Measurements from ENCODE around the gene HOXD10. TPM values are rescaled to one million over a fixed set of nuclear protein-coding genes. Genes with fewer than 3 reads are reported as not detected.

The HOXD10 gene
- total and polyA plus RNA-seq, 12 donors: not detected

DNA sequence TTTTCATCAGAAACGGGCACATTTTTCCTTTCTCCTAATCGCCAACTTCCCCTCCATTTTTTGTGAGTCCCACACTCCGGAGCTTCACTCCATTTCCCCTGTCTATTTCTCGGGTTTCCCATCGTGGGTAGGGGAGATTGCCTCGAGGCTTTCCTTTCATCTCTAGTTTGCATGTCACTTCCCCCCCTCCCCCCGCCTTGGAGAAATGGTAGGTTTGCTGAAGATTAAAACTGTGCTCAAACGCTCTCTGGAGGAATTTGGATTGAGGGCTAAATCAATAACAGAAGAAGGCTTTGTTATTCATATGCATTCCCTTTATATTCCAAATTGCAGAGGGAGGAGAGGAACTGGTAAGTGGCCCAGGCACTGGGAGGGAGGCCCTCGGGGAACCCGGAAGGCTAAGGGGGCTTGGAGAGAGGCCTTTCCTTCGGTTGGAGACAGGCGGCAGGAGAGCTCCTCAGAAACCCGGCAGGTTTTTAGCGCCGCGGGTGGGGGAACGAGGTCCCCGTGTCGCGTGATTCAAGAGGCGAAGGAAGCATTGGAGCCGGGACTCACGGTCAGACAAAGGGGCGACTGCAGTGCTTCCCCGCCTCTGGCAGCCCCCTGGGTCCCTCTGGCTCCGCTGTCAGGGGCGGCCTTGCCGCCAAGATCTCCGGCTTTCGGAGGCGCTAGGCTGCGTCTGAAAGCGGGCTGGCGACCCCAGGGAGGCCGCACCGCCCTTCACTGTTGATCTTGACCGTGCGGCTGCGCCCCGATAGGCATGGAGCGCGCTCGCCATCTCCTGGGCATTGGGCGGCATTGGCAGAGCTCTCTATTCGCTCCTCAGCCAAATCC lies 19.4 kb upstream of the HOXD10 start:
- peaks cover 0 to 40% (median 25%) of the 10 kb centered on the region in 9 donors for H3K4me1 ChIP-seq
- TF ChIP-seq, protein P1, sequence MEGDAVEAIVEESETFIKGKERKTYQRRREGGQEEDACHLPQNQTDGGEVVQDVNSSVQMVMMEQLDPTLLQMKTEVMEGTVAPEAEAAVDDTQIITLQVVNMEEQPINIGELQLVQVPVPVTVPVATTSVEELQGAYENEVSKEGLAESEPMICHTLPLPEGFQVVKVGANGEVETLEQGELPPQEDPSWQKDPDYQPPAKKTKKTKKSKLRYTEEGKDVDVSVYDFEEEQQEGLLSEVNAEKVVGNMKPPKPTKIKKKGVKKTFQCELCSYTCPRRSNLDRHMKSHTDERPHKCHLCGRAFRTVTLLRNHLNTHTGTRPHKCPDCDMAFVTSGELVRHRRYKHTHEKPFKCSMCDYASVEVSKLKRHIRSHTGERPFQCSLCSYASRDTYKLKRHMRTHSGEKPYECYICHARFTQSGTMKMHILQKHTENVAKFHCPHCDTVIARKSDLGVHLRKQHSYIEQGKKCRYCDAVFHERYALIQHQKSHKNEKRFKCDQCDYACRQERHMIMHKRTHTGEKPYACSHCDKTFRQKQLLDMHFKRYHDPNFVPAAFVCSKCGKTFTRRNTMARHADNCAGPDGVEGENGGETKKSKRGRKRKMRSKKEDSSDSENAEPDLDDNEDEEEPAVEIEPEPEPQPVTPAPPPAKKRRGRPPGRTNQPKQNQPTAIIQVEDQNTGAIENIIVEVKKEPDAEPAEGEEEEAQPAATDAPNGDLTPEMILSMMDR (IDR thresholded peaks at IDR 0.05): peak; percentile 67 to 87 (median 83)
- WGBS, 2 donors: 2% methylated on average over 45 of the region's 45 CpGs
- H3K4me3 ChIP-seq: peak overlapping the region; percentile 6 to 53 (median 42)
- no peaks in the 10 kb centered on the region for H3K36me3 ChIP-seq
- intact Hi-C loops (cut with DNase I): loop anchor here in 4 of 10 donors (2.0 to 5.0 kb wide), 3 partner anchors 730 to 845 kb away; no protein-coding TSS in a partner anchor
- H3K27ac ChIP-seq: no peak overlapping the region
- DNase-seq (peak; percentile 44 to 63), ATAC-seq (peak; percentile 53 to 93 (median 86))
- H3K9me3 ChIP-seq: no peaks in the 10 kb centered on the region
- peaks cover 71 to 100% (median 100%) of the 10 kb centered on the region in 7 donors for H3K27me3 ChIP-seq

DNA sequence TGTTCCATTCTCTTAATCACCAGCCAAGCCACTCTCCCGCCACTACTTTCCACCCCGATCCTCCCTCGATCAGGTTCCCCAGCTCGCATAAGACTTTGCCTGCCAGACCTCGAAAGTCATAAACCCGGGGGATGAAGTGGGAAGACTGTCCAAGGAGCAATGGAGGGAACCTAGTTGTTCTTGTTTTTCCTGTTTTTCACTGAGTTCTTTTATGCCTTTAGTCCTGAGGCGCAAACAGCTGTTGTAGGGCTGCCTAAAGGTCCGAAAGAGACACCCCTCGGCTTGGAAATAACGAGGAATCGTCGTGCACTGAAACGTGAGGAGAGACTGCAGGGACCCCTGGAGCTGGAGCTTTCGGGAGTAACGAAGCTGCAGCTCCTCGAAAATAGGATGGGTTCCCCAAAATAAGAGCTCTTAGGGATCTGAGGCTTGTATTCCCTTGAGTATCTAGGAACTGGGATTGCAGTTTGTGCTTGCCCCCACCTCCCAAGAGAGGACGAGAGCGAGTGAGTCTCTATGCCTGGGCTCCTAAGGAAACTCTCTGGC lies 18.7 kb upstream of the HOXD10 start:
- H3K27ac ChIP-seq: no peak overlapping the region
- 3% methylated on average over 18 of the region's 18 CpGs for WGBS, 2 donors
- no peaks in the 10 kb centered on the region for H3K9me3 ChIP-seq
- peaks cover 0 to 40% (median 25%) of the 10 kb centered on the region in 9 donors for H3K4me1 ChIP-seq
- DNase-seq (no peak), ATAC-seq (no peak)
- intact Hi-C loops (cut with DNase I): loop anchor here in 4 of 10 donors (2.0 to 5.0 kb wide), 3 partner anchors 731 to 846 kb away; no protein-coding TSS in a partner anchor
- peak overlapping the region in 5 of 10 donors; percentile 28 to 47 (median 43) for H3K4me3 ChIP-seq
- TF ChIP-seq, protein P1 (IDR thresholded peaks at IDR 0.05): no peak
- H3K27me3 ChIP-seq: peaks cover 69 to 100% (median 100%) of the 10 kb centered on the region in 7 donors
- no peaks in the 10 kb centered on the region for H3K36me3 ChIP-seq

DNA sequence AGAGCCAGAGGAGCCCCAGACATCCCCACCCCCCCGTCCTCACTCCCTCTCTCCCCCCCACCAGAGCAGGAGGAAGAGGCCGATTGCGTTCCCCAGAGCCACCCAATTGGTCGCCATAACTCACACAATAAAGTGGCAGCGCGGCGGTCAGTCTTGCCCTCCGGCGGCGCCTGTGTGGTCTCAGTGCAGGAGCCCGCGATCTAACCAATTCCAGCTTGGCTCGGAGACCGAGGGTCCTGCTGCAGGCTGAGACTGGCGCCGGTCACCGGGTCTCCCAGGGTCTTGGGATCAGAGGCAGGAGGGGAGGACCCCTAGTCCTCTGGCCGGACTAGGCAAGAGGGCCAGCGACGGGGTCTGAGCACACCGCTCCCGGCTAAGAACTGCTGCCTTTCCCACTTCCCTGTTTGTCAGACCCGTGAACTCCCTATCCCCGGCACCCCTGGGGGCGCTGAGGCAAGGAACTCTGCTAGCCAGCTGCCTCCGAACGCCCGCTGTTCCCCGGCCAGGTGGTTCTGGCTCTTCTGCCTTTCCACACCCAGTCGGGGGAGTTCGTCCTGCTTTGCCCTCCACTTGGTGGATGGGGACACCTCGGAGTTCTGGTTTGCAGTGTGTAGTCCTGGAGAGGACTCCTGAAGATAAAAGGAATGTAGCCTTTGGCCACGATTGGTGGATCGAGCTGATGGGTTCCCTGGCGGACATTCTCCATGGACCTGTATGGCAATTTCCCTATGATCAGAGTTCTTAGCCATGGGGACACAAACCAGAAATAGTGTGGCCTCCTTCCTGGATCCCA lies 18.0 kb upstream of the HOXD10 start:
- TF ChIP-seq, protein P1 (IDR thresholded peaks at IDR 0.05): no peak
- Histone ChIP-seq H3K36me3 (no peaks in the 10 kb centered on the region), H3K9me3 (no peaks in the 10 kb centered on the region), H3K4me3 (peak overlapping the region in 1 of 10 donors; percentile 28), H3K27ac (no peak overlapping the region), H3K4me1 (peaks cover 0 to 33% (median 20%) of the 10 kb centered on the region in 9 donors), H3K27me3 (peaks cover 63 to 100% (median 100%) of the 10 kb centered on the region in 7 donors)
- no peak for DNase-seq
- ATAC-seq: no peak
- intact Hi-C loops (cut with DNase I): loop anchor here in 4 of 10 donors (5.0 kb wide), 2 partner anchors 731 to 846 kb away; no protein-coding TSS in a partner anchor
- 2 to 3% methylated on average over 35 of the region's 35 CpGs for WGBS, 2 donors

All from heart right ventricle (tissue), 16 donors.